GM03348 (cell line): Measurements from ENCODE around the gene IL1A.

ENCODE experiments used
- DNase-seq: peaks from one replicate; pipeline ENCODE4 v3.0.0; 2012; ENCODE audit warnings: low spot score

IL1A gene

DNA sequence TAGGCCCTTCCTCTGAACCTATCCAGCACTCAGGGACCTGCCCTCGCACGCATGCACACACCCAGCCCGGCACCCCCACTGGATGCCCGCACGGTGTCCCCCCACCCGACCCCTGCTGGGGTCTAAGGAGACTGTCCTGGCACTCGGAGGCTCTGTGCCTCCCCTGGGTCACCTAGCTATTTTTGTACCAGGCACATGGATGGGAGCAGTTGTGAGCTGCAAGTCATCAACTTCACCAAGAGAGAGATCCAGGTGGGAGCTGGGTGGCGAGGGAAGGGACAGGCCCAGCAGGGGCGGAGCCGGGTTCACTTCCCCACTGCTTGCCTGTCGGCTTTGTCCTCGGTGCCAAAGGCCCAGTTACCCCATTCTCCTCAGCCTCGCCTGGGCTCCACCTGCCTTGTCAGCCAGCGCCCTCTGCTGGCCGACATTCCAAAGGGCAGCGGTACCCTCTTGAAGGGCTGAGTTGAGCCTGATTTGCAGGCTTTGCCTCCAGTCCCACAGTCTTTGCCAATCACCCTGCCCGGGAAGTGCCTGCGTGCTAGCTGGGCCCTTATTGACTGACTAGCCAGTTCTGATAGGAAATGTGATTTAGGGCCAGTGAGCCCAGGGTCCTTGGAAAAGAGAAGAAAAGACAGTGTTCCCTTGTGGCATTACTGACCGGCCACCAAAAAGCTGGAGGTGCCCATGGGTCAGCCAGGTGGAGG is 57.7 kb downstream of the IL1A start:
- peak; percentile 96 for DNase-seq

DNA sequence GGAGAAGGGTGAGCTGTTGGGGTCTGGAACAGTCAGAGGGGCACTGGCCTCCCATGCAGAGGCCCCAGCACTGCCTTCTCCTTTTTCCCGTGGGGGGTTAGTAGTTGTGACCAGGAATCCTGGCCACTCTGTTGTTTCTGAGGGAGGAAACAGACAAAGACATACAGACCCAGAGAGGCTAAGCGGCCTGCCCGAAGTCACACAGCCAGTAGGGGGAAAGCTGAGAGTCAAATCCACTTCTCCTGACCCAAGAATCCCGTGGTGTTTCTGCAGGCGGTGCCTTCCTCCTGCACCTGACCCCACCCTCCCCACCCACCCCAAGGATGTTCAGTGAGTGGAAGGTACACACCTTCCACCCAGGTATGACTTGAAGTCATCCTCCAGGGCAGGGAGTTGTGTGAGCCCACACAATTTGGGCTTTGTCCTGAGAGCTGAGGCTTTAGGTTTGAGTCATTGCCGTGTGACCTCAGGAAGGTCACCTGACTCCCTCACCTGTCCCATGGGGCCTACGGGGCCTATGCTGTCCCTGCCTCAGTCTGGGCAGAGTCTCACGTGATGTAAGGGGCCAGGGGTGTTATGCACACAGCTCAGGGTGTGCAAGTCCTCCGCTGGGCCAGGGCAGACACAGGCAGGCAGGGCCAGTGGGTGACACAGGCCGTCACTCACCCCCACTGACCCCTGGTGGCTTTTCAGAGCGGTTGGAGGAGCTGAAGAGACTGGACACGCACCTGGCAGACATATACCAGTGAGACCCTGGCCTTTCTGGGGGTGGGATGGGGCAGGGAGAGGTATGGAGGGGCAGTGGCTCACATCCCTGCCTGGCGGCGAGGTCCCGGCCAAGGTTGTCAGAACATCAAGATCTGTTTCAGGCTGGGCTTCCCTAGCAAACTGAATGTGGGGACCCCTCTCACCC is 58.5 kb downstream of the IL1A start:
- no peak for DNase-seq

DNA sequence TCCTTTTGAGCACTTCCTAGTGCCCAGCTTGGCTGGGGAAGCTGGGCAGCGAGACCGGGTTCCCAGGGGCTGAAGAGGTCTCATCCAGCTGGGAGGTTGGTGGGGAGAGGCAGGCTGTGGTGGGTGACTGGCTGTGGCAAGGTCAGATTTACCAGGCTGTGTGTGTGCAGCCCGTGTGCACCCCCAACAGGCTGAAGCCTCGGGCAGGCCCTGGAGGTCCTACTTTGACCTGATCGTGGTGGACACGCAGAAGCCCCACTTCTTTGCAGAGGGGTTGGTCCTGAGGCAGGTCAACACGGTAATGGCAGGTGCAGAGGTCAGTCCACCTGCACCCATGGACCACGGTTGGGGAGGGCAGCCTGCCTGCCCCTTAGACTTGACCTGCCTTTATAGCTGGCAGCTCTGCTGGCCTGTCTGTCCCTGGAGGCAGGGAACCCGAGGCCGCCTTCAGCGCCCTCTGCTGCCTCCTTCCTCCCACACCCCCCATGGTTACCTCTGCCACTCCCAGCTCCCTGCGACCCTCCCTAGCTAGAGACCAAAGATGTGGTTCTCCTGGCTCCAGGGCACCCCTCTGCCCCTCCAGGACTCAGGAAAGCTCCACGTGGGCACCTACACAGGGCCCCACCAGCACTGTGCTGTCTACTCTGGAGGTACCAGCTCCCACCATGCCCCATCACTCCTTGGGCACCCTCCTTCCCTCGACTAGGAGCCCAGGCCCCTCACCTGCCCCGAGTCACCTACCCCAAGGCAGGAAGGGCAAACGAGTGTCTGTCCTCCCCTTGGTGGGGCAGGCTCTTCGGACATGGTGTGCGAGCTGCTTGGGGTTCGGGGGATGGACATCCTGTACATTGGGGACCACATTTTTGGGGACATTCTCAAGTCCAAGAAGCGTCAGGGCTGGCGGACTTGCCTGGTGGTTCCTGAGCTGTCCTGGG is 59.4 kb downstream of the IL1A start:
- DNase-seq, result peak; percentile 51

DNA sequence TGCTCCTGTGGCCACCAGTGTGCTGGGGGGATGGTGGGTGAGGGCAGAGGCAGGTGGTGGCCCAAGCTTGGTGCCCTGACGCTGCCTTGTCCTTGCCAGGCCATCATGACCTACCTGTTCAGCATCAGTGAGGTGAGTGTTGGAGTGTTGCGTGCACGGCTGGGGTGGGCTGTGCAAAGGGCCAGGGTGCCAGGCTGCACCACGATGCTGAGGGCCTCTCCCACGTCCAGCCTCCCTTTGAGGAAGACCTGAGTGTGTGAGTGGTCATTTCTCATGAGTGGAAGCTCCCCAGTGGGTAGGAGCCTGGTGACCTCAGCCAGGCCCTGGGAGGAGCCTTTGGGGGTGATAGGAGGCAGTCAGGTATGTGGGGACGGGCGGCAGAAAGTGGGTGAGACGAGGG is 60.3 kb downstream of the IL1A start:
- DNase-seq, result no peak
